ENCODE results near the gene WASHC1.
"Not testable (repeated sequence)": the region's sequence is repeated elsewhere in the genome, so short reads cannot be mapped to it uniquely, and the experiment has no call there.

WASHC1 gene, protein sequence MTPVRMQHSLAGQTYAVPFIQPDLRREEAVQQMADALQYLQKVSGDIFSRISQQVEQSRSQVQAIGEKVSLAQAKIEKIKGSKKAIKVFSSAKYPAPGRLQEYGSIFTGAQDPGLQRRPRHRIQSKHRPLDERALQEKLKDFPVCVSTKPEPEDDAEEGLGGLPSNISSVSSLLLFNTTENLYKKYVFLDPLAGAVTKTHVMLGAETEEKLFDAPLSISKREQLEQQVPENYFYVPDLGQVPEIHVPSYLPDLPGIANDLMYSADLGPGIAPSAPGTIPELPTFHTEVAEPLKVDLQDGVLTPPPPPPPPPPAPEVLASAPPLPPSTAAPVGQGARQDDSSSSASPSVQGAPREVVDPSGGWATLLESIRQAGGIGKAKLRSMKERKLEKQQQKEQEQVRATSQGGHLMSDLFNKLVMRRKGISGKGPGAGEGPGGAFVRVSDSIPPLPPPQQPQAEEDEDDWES

DNA sequence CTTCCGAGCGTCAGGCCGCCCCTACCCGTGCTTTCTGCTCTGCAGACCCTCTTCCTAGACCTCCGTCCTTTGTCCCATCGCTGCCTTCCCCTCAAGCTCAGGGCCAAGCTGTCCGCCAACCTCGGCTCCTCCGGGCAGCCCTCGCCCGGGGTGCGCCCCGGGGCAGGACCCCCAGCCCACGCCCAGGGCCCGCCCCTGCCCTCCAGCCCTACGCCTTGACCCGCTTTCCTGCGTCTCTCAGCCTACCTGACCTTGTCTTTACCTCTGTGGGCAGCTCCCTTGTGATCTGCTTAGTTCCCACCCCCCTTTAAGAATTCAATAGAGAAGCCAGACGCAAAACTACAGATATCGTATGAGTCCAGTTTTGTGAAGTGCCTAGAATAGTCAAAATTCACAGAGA, at the start of gene WASHC1:
TSS of gene WASHC1 (minus strand) at position 101 of the 400 bp plus-strand sequence. CDS start 4,457 bp downstream, outside the sequence.
- H3K4me3 ChIP-seq (ENCODE audit: low read depth, low read length): peak within 1 kb of the TSS; percentile 54
- not testable (repeated sequence) for DNase-seq (ENCODE audit: low read depth)

DNA sequence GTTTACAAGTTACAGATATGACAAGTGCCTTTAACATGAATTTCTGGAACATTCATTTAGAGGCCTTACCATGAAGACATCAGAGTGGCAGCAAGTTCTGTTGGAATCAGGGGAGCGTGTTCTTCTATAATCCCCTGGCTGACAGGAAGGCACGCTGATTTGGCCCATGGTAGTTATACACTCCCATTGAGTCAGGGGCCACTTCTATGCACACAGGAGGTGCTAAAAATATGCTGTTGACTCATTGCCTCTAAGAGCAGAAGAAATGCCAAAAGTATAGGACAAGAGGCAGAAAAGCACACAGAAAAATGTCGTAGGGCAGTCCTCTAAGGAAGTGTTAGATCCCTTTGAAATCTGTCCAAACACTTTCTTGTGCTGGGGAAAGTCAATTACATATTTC, 49.1 kb upstream of the WASHC1 start:
- not testable (repeated sequence) for H3K4me3 ChIP-seq (ENCODE audit: low read depth, low read length); DNase-seq (ENCODE audit: low read depth)

DNA sequence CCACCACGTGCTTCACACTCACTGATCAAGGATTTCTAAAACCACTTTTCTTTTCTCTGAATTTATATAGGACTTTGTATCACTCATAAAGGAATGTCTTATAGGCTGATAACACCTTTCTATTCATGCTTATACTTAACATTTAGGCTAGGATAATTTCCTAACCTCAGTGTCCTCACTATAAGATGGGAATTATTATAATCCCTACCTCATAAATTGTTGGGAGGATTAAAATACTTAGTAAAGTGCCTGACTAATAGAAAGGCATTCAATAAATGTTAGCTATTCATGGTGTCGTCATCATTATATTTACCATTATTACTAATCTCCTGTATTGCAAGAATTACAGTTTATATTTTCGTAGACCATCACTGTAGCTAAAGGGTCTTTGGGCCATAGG, 47.1 kb upstream of the WASHC1 start:
- H3K4me3 ChIP-seq (ENCODE audit: low read depth, low read length); DNase-seq (ENCODE audit: low read depth): not testable (repeated sequence)

DNA sequence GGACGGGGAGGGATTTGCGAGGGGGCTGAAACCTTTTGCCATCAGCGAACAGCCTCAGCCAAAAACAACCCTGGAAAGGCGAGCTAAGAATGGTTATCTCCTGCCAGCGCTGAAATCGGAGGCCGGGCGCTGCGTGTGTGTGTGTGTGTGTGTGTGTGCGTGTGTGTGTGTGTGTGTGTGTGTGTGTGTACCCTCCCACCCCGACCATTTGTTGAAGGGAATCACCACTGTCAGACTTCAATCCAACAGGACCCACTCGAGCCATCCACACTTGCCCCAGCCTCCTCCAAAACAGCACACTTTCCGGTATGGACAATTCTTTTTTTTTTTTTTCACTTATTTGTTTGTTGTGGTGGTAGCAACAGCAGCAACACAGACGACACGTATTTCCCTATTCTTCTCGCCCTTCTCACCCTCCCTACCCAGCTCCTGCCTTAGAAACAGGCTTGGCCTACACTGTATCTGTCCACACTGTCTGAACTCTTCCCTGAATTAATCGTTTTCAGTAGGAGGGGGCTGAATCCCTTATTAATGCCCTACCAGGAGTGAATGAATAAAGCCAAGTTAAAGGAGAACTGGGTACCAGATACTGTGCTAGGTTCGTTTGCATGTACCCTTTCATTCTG, 44.8 kb upstream of the WASHC1 start:
- H3K4me3 ChIP-seq (ENCODE audit: low read depth, low read length): peak overlapping the region; percentile 51
- not testable (repeated sequence) for DNase-seq (ENCODE audit: low read depth)

DNA sequence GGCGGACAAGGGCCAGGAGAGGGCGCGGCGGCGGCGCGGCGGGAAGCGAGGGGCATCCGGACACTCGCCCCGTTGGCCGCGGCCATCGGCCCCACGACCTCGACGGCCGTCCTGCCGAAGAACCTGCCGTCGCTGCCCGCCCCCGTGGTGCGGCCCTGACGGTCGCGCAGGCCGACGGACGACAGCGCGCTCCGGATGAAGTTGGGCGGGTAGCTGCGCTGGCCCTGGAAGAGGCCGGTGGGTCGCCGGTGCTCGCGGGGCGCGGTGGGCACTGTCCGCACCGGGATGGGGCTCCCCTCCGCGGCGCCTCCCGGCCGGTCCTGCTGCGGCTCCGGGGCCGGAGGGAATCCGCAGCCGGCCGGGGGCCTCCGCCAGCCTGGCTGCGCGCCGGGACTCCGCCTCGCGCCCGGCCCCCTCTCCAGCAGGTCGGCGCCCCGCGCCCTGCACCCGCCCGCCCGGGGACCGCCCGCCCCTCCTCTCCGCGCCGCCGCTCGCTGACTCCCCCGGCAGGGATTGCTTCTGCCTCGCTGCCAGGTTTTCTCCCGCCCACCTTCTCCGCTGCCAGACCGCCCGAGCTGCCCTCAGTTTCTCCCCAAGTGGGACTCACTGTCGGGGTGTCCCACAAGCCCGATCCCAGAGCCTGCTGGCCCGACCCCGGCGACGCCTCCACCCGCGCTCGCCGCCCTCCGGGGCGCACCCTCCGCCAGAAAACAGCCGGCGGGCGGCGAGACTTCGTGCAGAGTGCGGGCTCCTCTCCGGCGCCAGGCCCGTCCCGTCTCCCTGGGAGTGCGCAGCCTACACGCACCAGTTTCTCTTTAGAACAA, 44.0 kb upstream of the WASHC1 start:
- DNase-seq (ENCODE audit: low read depth): peak; percentile 12
- H3K4me3 ChIP-seq (ENCODE audit: low read depth, low read length): peak overlapping the region; percentile 51

DNA sequence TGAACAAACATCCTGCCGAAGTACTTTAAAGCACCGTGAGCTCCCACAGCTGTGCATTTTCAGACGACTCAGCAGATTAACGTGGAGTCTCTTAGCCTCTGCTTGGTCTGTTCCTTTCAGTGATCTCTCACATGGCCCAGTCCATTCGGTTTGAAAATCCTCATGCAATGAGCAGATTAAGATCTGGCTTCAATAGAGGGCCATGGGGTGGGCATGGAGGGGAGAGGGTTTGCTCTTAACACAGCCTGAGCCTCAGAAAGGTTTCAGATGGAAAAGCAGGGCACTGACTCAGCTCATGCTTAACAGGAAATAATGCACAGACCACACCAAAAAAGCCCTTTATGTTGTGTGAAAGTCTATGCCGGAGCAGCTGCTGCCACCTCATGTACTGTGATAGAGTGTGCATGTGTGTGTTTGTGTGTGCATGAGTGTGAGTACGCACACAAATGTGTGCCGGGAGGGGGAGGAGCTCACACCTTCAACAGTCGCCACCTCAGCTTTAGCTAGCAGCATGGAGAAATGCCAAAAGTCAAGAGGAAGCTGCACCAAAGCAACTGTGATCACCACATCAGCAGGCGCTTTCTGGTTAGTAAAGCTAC, 33.9 kb upstream of the WASHC1 start:
- H3K4me3 ChIP-seq (ENCODE audit: low read depth, low read length); DNase-seq (ENCODE audit: low read depth): not testable (repeated sequence)

DNA sequence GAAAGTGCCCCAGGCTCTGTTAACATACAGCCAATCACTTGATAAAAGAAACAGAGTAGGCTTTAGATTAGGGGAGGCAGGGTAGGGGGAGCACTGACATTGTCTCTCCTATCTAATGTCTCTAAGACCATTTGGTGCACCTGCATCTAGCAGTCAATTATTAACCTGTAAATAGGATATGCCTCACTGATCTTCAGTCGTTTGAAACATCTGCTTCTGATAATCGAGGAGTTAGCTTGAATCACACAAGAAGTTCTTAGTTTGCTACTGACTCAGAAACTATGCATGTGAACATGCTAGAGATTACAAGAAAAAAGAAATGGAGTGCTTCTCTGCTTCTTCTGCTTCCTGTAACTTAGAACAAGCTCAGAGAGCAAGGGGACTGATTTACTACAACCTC, 23.4 kb upstream of the WASHC1 start:
- H3K4me3 ChIP-seq (ENCODE audit: low read depth, low read length); DNase-seq (ENCODE audit: low read depth): not testable (repeated sequence)

DNA sequence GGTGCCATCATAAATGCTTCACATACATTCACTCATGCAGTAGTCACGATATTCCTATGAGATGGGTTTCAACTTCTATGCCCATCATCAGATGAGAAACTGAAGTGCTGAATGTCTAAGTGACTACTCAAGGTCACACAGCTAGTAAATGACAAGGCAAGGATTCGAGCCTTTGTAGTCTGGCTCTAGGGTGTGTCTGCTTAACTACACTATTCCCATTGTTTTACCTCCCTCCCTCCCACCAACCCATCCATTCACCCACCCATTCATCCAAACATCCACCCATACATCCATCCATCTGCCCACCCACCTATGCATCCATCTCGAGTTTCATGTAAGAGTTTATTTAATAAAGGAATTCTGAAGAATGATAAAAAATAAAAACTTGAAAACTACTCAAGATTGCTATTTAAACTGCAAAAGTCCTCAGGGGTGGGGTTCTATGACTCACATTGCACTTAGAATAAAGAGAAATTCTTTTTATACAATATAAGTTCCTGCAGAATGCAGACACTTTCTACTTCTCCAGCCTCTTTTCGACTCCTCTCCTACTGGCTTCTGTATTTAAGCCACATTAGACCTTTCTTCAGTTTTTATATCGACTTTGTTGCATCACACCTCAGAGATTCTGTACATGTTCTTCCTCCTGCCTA, 19.1 kb upstream of the WASHC1 start:
- not testable (repeated sequence) for DNase-seq (ENCODE audit: low read depth); H3K4me3 ChIP-seq (ENCODE audit: low read depth, low read length)

DNA sequence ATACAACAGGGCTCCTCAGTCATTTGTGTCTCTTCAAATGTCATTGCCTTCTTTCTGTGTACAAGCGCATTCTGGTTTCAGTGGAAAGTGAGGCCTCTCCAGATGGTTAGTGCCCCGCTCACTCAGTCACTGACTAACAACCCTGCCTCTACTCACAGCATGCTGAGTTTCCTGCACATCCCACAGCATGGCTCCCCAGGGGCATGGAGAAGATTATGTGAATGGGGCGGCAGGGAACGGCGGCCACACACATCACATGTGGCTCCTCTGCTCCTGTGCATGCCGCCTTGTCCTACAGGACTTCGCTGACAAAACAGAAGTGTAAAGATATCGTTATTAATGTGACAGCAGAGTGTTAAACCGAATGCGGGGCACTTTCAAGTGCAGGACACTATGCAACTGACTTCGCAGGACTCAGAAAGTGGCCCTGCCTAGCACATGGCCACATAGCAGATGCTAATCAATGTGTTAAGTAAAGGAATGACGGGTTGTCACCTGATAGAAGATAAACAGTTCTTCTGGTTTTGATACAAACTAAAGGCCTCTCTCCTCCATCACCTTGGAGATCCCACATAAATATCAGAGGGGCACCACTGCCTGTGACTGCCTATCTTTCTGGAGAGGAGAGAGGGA, 17.5 kb upstream of the WASHC1 start:
- not testable (repeated sequence) for DNase-seq (ENCODE audit: low read depth); H3K4me3 ChIP-seq (ENCODE audit: low read depth, low read length)

DNA sequence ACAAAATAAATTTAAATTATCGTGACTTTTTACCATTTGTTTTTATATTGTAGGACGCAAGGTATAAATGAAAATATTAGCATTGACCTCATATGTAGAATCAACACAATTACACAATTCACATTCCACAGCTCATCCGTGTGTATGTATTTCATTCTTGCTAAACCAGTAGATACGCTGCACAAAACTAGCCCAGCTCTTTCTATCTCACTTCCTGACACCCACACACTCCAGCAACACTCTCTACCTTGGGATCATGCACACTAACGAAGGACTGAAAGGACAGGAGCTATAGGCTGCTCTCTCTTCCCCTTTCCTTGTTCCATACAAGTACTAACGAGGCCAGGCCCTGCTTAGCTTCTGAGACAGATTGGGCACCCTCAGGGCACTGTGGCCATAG, 16.9 kb upstream of the WASHC1 start:
- peak; percentile 30 for DNase-seq (ENCODE audit: low read depth)
- H3K4me3 ChIP-seq (ENCODE audit: low read depth, low read length): not testable (repeated sequence)

DNA sequence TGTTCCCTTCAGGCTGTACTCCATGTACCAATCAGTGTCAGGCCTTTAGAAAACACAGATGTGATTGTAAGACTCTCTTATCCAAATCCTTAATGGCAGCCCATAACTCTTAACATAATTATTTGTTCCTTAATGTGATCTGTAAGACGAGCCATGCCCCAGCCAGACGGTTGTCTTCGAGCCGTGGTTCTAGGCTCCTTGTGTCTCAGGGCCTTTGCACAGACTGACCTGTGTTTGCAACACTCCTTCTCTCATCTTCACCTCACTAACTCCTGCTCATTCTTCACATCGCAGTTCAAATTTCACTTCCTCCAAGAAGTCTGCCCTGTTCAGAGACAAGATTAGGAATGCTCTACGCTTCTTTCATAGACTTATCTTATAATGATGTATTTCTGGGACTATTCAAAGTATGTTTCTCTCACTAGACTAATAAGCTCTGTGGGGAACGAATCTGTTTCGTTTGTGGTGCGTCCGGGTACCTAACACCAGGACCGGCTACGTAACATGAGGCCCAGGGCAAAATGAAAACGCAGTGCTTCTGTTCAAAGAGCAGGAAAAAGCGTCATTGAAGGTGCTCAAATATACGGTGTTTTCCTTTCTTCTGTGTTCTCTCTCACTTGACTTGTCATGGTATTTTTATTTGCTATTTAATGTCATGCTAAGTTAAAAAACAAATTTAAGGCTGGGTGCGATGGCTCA, 16.1 kb upstream of the WASHC1 start:
- not testable (repeated sequence) for H3K4me3 ChIP-seq (ENCODE audit: low read depth, low read length); DNase-seq (ENCODE audit: low read depth)

DNA sequence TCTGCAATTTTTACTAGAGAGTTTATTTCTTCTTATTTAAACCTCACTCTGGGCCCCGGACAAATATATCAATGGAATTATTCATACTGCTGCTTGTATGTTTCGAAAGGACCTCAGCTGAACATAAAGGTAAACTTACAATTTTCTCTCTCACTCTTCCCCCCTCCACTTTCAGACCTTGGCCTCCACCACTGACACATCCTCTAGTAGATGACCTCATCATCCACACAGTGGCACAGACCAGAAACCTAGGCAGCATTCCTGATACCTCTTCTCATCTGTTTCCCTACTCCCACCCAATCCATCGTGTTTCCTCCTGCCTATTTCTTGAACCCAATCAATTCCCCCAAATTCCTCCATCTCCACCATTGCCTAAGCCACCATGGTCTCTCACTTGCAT, 15.2 kb upstream of the WASHC1 start:
- DNase-seq (ENCODE audit: low read depth): peak; percentile 1
- not testable (repeated sequence) for H3K4me3 ChIP-seq (ENCODE audit: low read depth, low read length)

DNA sequence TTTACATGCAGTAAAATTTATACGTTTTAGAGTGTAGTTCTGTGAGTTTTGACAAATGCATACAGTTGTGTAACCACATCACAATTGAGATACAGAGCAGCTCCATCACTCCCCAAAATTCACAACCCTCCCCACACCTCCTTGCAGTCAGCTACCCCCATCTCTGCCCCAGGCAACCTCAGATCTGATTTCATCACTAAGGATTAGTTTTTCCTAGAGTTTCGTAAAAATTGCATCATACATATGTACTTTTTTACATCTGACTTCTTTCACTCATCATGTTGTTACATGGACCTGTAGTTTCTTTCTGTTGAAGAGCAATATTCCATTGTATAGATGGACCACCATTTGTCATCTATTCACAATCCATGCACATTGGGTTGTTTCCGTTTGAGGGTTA, 14.4 kb upstream of the WASHC1 start:
- not testable (repeated sequence) for H3K4me3 ChIP-seq (ENCODE audit: low read depth, low read length); DNase-seq (ENCODE audit: low read depth)

DNA sequence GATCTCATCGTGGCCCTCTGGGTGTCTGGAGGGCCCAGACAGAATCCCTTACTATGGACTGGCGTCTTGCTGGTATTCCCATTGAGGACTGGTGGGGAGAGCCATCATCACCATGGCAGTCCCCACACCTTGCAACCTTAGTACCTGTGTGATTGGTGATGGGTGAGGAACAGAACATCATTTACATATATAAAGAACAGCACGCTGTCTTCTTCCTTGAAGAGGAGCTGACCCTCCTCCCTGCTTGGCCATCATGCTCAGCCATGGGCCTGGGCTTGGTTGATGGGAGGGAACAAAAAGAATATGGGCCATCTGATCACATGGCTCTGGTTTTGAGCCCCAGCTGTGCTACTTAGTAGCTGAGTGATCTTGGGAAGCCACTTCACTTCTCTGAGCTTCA, 13.9 kb upstream of the WASHC1 start:
- not testable (repeated sequence) for DNase-seq (ENCODE audit: low read depth); H3K4me3 ChIP-seq (ENCODE audit: low read depth, low read length)

DNA sequence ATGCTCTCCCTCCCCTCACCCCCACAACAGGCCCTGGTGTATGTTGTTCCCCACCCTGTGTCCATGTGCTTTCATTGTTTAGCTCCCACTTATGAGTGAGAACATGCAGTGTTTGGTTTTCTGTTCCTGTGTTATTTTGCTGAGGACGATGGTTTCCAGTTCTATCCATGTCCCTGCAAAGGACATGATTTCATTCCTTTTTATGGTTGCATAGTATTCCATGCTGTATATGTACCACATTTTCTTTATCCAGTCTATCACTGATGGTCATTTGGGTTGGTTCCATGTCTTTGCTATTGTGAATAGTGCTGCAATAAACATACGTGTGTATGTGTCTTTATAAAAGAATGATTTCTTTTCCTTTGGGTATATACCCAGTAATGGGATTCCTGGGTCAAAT, 12.6 kb upstream of the WASHC1 start:
- not testable (repeated sequence) for H3K4me3 ChIP-seq (ENCODE audit: low read depth, low read length); DNase-seq (ENCODE audit: low read depth)

DNA sequence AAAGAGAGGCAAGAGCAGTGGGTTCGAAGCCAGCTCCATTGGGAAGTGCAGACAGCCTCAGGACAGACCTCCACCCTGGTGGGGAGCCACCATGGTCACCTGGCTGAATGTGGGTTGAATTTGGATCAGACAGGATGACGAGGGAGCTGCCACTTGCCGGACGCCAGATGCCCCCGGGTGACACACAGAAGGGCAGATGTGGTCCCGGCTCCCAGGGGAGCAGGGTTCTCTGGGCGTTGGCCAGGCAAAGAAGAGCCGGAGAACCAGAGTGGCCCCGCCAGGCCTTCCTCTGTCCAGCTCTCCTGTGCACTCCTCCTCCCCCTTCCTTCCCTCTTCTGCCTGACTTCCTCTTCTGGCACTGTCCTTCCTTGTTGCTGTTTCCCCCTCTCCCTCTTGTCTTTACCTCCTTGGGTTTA, 12.0 kb upstream of the WASHC1 start:
- H3K4me3 ChIP-seq (ENCODE audit: low read depth, low read length); DNase-seq (ENCODE audit: low read depth): not testable (repeated sequence)

DNA sequence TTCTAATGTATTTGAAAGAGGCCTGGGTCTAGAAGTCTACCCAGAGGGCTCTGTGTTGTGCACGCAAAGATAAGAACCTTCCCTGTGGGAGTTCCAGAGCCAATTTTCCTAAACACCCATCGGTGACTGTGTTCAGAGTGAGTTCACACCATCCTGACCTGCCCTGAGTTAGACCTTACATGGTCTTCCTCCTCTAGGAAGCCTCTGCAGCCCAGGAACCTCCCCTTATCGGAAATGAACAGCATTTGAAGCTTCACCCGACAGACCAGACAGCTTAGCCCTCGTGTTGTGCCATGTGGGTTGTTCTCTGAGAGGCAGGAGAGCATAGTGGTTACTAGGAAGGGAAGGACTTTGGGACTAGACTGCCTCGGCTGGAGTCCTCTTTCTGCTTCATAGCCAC, 3.1 kb upstream of the WASHC1 start:
- not testable (repeated sequence) for H3K4me3 ChIP-seq (ENCODE audit: low read depth, low read length); DNase-seq (ENCODE audit: low read depth)

DNA sequence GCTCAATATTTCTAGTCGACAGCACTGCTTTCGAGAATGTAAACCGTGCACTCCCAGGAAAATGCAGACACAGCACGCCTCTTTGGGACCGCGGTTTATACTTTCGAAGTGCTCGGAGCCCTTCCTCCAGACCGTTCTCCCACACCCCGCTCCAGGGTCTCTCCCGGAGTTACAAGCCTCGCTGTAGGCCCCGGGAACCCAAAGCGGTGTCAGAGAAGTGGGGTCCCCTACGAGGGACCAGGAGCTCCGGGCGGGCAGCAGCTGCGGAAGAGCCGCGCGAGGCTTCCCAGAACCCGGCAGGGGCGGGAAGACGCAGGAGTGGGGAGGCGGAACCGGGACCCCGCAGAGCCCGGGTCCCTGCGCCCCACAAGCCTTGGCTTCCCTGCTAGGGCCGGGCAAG, 481 bp downstream of the WASHC1 start:
- not testable (repeated sequence) for DNase-seq (ENCODE audit: low read depth)
- peak overlapping the region; percentile 54 for H3K4me3 ChIP-seq (ENCODE audit: low read depth, low read length)

All from choroid plexus epithelial cell (primary cell).